ENCODE measurements around the gene CUTA.
A peak's percentile ranks its signal among the peaks of the same experiment; 100 is the strongest.

The CUTA gene

GRCh38 chr6:33419580-33420490, 1.9 kb upstream of the CUTA start, which contains the start of gene SYNGAP1:
SYNGAP1 (plus strand) TSS chr6:33420065; CDS start chr6:33420265, 200 bp downstream.
- H3K9ac ChIP-seq (ENCODE audit: low read length) = peak within 1 kb of the TSS; percentile 91; the same call in 1 of the 2 replicates

DNA sequence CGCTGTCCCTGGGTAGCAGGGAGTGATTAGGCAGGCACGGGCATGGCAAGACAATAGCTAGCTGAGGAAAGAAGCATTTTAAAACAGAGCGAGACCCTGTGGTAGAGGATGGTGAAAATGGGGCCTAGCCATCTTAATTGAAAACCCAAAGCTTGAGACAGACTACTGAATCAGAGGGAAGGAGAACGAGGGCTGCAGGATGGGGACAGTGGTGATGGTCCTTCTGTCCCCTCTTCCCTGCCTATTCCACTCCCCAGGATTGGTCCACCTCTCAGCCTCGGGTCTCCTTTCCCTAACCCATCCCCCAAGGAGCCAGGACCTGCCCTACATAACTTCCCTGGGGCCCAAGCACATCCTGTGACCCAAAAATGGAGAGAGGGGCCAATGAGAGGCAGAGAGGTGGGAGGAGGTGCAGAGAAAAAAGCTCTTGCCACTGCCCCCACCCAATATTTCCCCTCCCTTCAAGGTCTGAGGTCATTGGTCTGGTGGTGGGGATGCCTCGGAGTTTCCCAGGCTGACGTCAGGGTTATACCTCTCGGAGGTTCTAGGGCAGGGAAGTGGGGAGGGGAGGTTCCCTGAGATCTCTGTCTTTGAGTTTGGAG, 884 bp upstream of the CUTA start:
- Histone ChIP-seq H3K4me2 (ENCODE audit: low read length) (peak overlapping the region; percentile 98), H4K20me1 (ENCODE audit: insufficient read depth, low read length) (no peaks in the 10 kb centered on the region), H3K9me3 (ENCODE audit: insufficient read depth, low read length) (no peaks in the 10 kb centered on the region), H3K27ac (ENCODE audit: low read length) (peak overlapping the region; percentile 81), H3K79me2 (ENCODE audit: low read length) (peaks cover 19% of the 10 kb centered on the region), H3K36me3 (replicated peaks; ENCODE audit: low read depth, low read length) (peaks cover 4% of the 10 kb centered on the region), H3K9ac (ENCODE audit: low read length) (peak overlapping the region; percentile 91), H3K4me1 (ENCODE audit: low read length) (peaks cover 37% of the 10 kb centered on the region), H3K27me3 (ENCODE audit: low read depth, low read length) (0 out of 2 replicates have a peak, but pooled peaks cover 2% of the 10 kb centered on the region), H2AFZ (ENCODE audit: low read depth, low read length) (no peak overlapping the region), H3K4me3 (ENCODE audit: low read length) (peak overlapping the region; percentile 87)
- TF ChIP-seq, protein P1, sequence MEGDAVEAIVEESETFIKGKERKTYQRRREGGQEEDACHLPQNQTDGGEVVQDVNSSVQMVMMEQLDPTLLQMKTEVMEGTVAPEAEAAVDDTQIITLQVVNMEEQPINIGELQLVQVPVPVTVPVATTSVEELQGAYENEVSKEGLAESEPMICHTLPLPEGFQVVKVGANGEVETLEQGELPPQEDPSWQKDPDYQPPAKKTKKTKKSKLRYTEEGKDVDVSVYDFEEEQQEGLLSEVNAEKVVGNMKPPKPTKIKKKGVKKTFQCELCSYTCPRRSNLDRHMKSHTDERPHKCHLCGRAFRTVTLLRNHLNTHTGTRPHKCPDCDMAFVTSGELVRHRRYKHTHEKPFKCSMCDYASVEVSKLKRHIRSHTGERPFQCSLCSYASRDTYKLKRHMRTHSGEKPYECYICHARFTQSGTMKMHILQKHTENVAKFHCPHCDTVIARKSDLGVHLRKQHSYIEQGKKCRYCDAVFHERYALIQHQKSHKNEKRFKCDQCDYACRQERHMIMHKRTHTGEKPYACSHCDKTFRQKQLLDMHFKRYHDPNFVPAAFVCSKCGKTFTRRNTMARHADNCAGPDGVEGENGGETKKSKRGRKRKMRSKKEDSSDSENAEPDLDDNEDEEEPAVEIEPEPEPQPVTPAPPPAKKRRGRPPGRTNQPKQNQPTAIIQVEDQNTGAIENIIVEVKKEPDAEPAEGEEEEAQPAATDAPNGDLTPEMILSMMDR (IDR thresholded peaks at IDR 0.05; ENCODE audit: low read depth, low read length) = no peak
- no peak for TF ChIP-seq EZH2phosphoT487 (IDR thresholded peaks at IDR 0.05; ENCODE audit: low read depth)

More at GRCh38 chr6:33419580-33420490, 1.9 kb upstream of the CUTA start, which contains the start of gene SYNGAP1:
- Histone ChIP-seq H3K4me1 (ENCODE audit: low read length) (peaks cover 37% of the 10 kb centered on the region), H3K4me2 (ENCODE audit: low read length) (peak within 1 kb of the TSS; percentile 98), H3K27me3 (ENCODE audit: low read depth, low read length) (0 out of 2 replicates have a peak, but pooled peaks cover 2% of the 10 kb centered on the region), H3K4me3 (ENCODE audit: low read length) (peak within 1 kb of the TSS; percentile 87), H3K27ac (ENCODE audit: low read length) (peak within 1 kb of the TSS; percentile 81; the same call in 1 of the 2 replicates), H3K36me3 (replicated peaks; ENCODE audit: low read depth, low read length) (no peaks in the 10 kb centered on the region), H4K20me1 (ENCODE audit: insufficient read depth, low read length) (no peaks in the 10 kb centered on the region), H2AFZ (ENCODE audit: low read depth, low read length) (no peak within 1 kb of the TSS), H3K9me3 (ENCODE audit: insufficient read depth, low read length) (no peaks in the 10 kb centered on the region), H3K79me2 (ENCODE audit: low read length) (peaks cover 19% of the 10 kb centered on the region)
- TF ChIP-seq EZH2phosphoT487 (IDR thresholded peaks at IDR 0.05; ENCODE audit: low read depth) = no peak
- TF ChIP-seq, protein P1 (IDR thresholded peaks at IDR 0.05; ENCODE audit: low read depth, low read length) = no peak

- H3K9ac ChIP-seq (ENCODE audit: low read length) = peak overlapping the region; percentile 58
- 0 out of 2 replicates have a peak, but pooled peaks cover 2% of the 10 kb centered on the region for H3K27me3 ChIP-seq (ENCODE audit: low read depth, low read length)
- H3K79me2 ChIP-seq (ENCODE audit: low read length) = peaks cover 19% of the 10 kb centered on the region
- H3K4me2 ChIP-seq (ENCODE audit: low read length) = peak overlapping the region; percentile 97
- peaks cover 10% of the 10 kb centered on the region for H3K36me3 ChIP-seq (replicated peaks; ENCODE audit: low read depth, low read length)
- H3K27ac ChIP-seq (ENCODE audit: low read length) = peak overlapping the region; percentile 60
- H2AFZ ChIP-seq (ENCODE audit: low read depth, low read length) = 0 out of 2 replicates have a peak overlapping the region, but pooled peaks have one; percentile 72
- H3K9me3 ChIP-seq (ENCODE audit: insufficient read depth, low read length) = no peaks in the 10 kb centered on the region
- peak overlapping the region; percentile 89 for H3K4me3 ChIP-seq (ENCODE audit: low read length)
- H3K4me1 ChIP-seq (ENCODE audit: low read length) = peaks cover 37% of the 10 kb centered on the region
- no peak for TF ChIP-seq EZH2phosphoT487 (IDR thresholded peaks at IDR 0.05; ENCODE audit: low read depth)
- TF ChIP-seq, protein P1 (IDR thresholded peaks at IDR 0.05; ENCODE audit: low read depth, low read length) = no peak
- no peaks in the 10 kb centered on the region for H4K20me1 ChIP-seq (ENCODE audit: insufficient read depth, low read length)
Observed at GRCh38 chr6:33417128-33417902, 592 bp downstream of the CUTA start.
